Effector memory CD8-positive, alpha-beta T cell (primary cell): ENCODE measurements around the gene MTURN.
A peak's percentile ranks its signal among the peaks of the same experiment; 100 is the strongest.

Source experiments
- ATAC-seq: fragments of 150-1000 bp; cut with Tn5 transposase; replicated peaks from 2 replicates; pipeline ENCODE4 v1.10.0; 2021; ENCODE audit warnings: mild to moderate bottlenecking, moderate library complexity
- DNase-seq, 3 experiments: peaks; one replicate each; pipeline ENCODE4 v3.0.0; 2021
- H3K27ac Mint-ChIP-seq, 2 donors: one replicate each; pipeline ENCODE4 v1.8.0; 2022; ENCODE audit warnings: mild to moderate bottlenecking in 2 of 2, mixed read lengths in 2 of 2, moderate library complexity in 2 of 2
- H3K27me3 Mint-ChIP-seq, 2 donors: one replicate each; pipeline ENCODE4 v1.8.0; 2022; ENCODE audit warnings: mixed read lengths in 2 of 2
- H3K36me3 Mint-ChIP-seq: one replicate; pipeline ENCODE4 v1.8.0; 2022; ENCODE audit warnings: mild to moderate bottlenecking, moderate library complexity, mixed read lengths; ENCODE audit not compliant: insufficient read depth
- H3K4me1 Mint-ChIP-seq, 2 donors: one replicate each; pipeline ENCODE4 v1.8.0; 2022; ENCODE audit warnings: low read depth in 2 of 2, mixed read lengths in 2 of 2
- H3K4me3 Mint-ChIP-seq, 2 donors: one replicate each; pipeline ENCODE4 v1.8.0; 2022; ENCODE audit warnings: mild to moderate bottlenecking in 2 of 2, mixed read lengths in 2 of 2, moderate library complexity in 2 of 2
- H3K9me3 Mint-ChIP-seq, 2 donors: one replicate each; pipeline ENCODE4 v1.8.0; 2022; ENCODE audit warnings: mixed read lengths in 2 of 2

The MTURN gene

GRCh38 chr7:30169579-30169978 is 34.8 kb downstream of the MTURN start:
- Mint-ChIP-seq H3K4me1 (peaks cover 0 to 1% of the 10 kb centered on the region in 2 donors), H3K27me3 (no peaks in the 10 kb centered on the region), H3K4me3 (no peak overlapping the region), H3K36me3 (no peaks in the 10 kb centered on the region), H3K27ac (no peak overlapping the region), H3K9me3 (no peaks in the 10 kb centered on the region)
- no peak for DNase-seq
- ATAC-seq: no peak

DNA sequence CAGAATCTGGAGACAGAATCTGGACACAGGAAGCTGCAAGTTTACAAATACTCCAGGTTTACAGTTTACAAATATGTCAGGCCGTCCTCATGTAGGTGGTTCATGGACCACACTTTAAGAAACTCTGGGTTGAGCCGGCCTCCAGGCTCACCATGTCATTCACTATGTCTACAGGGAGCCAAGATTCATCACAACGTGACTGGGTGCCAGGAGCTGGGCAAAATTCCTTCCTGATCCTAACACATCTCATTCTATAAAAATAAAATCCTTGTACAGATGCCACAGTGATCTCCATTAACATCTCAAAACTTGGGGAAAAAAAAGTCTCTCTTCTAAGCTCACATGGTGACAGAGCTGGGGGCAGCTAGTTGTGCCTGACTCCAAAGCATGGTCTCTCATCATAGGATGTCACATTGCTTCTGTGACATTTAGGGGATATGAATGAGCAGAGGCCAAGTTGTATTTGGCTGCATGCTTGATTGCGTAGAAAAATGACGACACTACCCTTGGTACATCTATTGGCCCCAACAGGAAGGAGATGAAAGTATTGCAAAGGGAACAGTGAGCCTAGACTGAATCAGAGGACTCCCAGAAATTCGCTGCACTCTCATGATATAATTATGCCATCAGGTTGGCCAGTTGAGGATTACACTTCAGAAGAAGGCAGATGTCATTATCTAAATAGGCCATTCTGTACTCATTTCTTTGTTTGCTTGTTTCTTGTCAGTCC is 35.9 kb downstream of the MTURN start:
- DNase-seq (no peak), ATAC-seq (no peak)
- Mint-ChIP-seq H3K27me3 (no peaks in the 10 kb centered on the region), H3K9me3 (no peaks in the 10 kb centered on the region), H3K4me3 (no peak overlapping the region), H3K36me3 (no peaks in the 10 kb centered on the region), H3K27ac (no peak overlapping the region), H3K4me1 (peaks cover under 1 to 1% of the 10 kb centered on the region in 2 donors)

DNA sequence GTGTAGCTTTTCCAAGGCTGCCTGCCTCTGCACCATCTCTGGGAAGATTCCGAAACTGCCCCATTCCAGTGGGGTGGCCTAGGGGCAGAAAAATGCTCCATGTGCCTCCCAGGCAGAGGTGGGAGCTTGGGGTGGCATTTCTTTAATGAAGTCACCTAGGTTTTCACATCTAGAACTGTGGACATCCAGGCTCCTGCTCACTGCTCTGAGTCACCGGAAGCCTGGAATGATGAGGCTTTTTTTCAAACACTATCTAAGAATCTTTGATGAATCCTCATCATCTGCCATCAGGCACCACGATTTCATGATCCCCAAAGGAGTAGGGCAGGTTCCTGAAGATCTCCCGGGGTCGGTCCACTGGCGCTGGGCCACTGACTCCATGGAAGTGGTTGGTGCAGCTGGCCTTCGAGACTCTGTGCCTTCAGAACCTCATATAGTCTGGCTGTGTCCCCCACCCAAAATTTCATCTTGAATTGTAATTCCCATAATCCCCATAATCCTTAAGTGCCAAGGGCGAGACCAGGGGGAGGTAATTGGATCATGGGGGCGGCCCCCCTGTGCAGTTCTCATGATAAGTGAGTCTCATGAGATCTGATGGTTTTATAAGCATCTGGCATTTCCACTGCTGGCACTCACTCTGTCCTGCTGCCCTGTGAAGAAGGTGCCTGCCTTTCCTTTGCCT is 37.1 kb downstream of the MTURN start:
- Mint-ChIP-seq H3K4me3 (no peak overlapping the region), H3K27me3 (no peaks in the 10 kb centered on the region), H3K9me3 (no peaks in the 10 kb centered on the region), H3K4me1 (peaks cover 10 to 11% of the 10 kb centered on the region in 2 donors), H3K27ac (no peak overlapping the region), H3K36me3 (no peaks in the 10 kb centered on the region)
- ATAC-seq (no peak), DNase-seq (no peak)

DNA sequence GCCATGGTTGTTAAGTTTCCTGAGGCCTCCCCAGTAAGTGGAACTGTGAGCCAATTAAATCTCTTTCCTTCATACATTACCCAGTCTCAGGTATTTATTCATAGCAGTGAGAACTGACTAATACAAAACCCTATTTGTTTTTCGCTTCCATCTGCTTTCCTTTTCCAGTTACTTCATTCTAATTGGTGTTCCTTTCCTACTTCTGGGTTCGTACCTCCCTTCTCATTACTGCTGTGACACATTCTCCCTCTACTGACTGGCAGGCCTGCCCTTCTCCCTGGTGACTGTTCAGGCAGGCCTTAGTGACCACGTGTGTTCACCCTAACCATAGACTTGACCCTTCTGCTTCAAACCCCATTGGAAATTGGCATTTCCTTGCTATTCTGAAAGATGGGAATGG is 37.7 kb downstream of the MTURN start:
- Mint-ChIP-seq H3K36me3 (no peaks in the 10 kb centered on the region), H3K9me3 (no peaks in the 10 kb centered on the region), H3K27ac (no peak overlapping the region), H3K27me3 (no peaks in the 10 kb centered on the region), H3K4me1 (peaks cover 12 to 15% of the 10 kb centered on the region in 2 donors), H3K4me3 (no peak overlapping the region)
- no peak for DNase-seq
- no peak for ATAC-seq

DNA sequence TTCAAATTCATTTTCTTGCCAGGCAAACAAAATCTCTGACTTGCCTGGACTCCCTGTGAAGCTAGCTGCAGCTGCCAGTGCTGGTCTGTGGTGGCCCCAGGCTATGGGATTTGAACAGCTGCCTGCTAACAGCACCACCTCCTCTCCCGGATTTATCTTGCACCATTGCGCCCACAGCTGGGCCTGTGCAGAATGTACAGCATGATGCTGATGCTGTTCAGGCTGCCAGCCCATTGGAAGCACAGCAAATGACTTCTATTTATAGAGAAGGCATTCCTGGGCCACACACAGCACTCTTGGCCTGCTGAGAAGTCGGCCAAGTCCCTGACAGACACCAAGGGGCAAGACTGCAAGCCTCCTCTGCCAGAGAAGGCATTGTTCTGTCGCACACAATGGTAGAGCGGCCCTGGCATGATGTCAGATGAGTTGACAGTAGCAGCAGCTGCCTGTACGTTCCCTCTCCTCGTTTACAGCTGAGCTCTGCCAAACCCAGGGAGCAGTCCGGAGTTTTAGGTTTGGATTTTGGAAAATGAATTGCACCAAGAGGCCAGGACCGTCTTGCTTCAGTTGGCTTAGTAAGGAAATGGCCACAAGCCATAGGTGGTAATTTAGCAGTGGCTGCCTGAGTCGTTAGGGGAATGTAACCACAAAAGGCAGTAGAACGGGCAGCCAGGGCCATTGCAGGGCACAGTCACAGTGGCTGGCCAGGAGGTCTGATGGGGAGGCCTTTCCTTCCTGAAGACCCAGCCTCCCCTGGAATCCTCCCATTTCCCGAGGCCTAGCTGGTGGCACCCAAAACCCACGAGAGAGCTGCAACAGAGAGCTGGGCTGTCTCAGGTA is 38.5 kb downstream of the MTURN start:
- H3K4me1 Mint-ChIP-seq: peaks cover 12 to 15% of the 10 kb centered on the region in 2 donors
- H3K36me3 Mint-ChIP-seq: no peaks in the 10 kb centered on the region
- ATAC-seq (no peak), DNase-seq (no peak)
- no peak overlapping the region for H3K27ac Mint-ChIP-seq
- H3K4me3 Mint-ChIP-seq: no peak overlapping the region
- H3K27me3 Mint-ChIP-seq: no peaks in the 10 kb centered on the region
- no peaks in the 10 kb centered on the region for H3K9me3 Mint-ChIP-seq

- no peak for DNase-seq
- Mint-ChIP-seq H3K27me3 (no peaks in the 10 kb centered on the region), H3K27ac (peak overlapping the region in 1 of 2 donors; percentile 87), H3K4me3 (no peak overlapping the region), H3K36me3 (no peaks in the 10 kb centered on the region), H3K4me1 (peaks cover 19 to 30% of the 10 kb centered on the region in 2 donors), H3K9me3 (no peaks in the 10 kb centered on the region)
- ATAC-seq: no peak
These were observed 40.4 kb downstream of the MTURN start for GRCh38 chr7:30175180-30175579.

GRCh38 chr7:30175636-30176147 is 40.9 kb downstream of the MTURN start:
- no peak overlapping the region for H3K4me3 Mint-ChIP-seq
- no peaks in the 10 kb centered on the region for H3K27me3 Mint-ChIP-seq
- H3K4me1 Mint-ChIP-seq: peaks cover 19 to 32% of the 10 kb centered on the region in 2 donors
- ATAC-seq (no peak), DNase-seq (no peak)
- H3K36me3 Mint-ChIP-seq: no peaks in the 10 kb centered on the region
- H3K27ac Mint-ChIP-seq: peak overlapping the region; percentile 65 to 87
- no peaks in the 10 kb centered on the region for H3K9me3 Mint-ChIP-seq

DNA sequence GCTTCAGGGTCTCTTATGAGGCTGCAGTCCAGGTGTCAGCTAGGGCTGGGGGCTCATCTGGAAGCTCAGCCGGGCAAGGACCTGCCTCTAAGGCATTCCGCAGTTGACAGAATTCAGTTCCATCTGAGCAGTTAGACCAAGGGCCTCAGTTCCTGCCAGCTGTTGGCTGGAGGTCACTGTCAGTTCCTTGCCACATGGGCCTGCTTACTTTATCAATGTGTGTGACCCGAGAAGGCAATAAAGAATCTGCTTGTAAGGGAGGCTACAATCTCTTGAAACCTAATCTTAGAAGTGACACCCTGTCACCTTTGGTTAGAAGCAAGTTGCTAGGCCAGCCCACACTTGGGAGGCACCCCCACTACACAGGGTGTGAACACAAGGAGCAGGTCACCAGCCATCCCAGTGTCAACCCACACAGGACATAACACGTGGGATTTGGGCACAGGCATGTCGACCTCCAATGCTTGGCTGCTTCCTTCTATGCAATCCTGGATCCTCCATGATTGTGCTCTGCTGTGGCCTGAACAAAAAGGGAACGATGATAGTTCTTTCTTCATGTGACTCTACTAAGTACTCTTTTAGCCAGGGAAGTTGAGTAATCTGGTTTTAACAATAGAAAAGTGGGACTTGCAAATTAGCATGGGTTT is 41.8 kb downstream of the MTURN start:
- H3K9me3 Mint-ChIP-seq: no peaks in the 10 kb centered on the region
- no peaks in the 10 kb centered on the region for H3K27me3 Mint-ChIP-seq
- no peak for DNase-seq
- no peaks in the 10 kb centered on the region for H3K36me3 Mint-ChIP-seq
- H3K4me1 Mint-ChIP-seq: peaks cover 19 to 34% of the 10 kb centered on the region in 2 donors
- peak overlapping the region; percentile 65 to 87 for H3K27ac Mint-ChIP-seq
- H3K4me3 Mint-ChIP-seq: no peak overlapping the region
- peak; percentile 41 for ATAC-seq

- Mint-ChIP-seq H3K4me1 (peaks cover 19 to 34% of the 10 kb centered on the region in 2 donors), H3K36me3 (peaks cover 2% of the 10 kb centered on the region), H3K9me3 (no peaks in the 10 kb centered on the region), H3K27me3 (no peaks in the 10 kb centered on the region), H3K4me3 (no peak overlapping the region), H3K27ac (peak overlapping the region in 1 of 2 donors; percentile 87)
- ATAC-seq (no peak), DNase-seq (no peak)
These were observed 42.4 kb downstream of the MTURN start for GRCh38 chr7:30177186-30177585.

- no peaks in the 10 kb centered on the region for H3K27me3 Mint-ChIP-seq
- no peak overlapping the region for H3K27ac Mint-ChIP-seq
These were observed 43.2 kb downstream of the MTURN start for GRCh38 chr7:30177965-30178364.

DNA sequence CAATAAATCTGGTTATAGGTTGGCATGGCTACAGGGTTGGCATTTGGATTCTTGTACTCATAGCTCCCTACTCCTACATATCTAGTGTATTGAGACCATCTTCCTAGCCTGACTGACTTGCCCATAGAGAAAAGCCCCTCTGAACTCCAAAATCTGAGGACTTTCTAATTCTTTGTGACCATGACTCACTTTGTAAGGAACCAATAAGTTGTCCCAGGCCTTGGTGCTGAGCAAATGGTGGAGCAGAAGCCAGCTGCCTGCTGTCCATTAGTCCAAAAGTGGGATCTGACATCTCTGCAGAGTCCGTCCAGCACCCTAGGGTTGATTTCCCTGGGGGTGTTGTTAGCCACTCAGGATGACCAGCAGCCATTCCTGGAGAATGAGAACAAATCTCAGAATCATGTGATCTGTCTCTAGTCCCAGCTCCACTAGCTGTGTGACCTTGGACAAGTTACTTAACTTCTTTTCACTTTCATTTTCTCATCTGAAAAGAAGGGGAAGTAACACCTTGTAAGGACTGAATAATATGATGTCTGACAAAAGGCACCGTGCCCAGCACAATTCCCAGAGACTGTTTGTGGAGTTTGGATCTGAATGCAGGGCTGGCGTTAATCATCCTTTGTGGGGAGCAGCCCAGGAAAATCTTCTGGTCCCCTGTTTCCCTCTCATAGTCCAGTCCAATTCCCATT is 44.1 kb downstream of the MTURN start:
- Mint-ChIP-seq H3K27me3 (no peaks in the 10 kb centered on the region), H3K9me3 (no peaks in the 10 kb centered on the region), H3K27ac (peak overlapping the region; percentile 90 to 92), H3K4me1 (peaks cover 19 to 34% of the 10 kb centered on the region in 2 donors), H3K4me3 (peak overlapping the region; percentile 75 to 79), H3K36me3 (peaks cover 4% of the 10 kb centered on the region)
- DNase-seq (no peak), ATAC-seq (peak; percentile 76)

More at GRCh38 chr7:30177965-30178364, 43.2 kb downstream of the MTURN start:
- H3K4me1 Mint-ChIP-seq: peaks cover 19 to 34% of the 10 kb centered on the region in 2 donors
- DNase-seq (no peak), ATAC-seq (no peak)
- no peaks in the 10 kb centered on the region for H3K9me3 Mint-ChIP-seq
- peaks cover 4% of the 10 kb centered on the region for H3K36me3 Mint-ChIP-seq
- H3K4me3 Mint-ChIP-seq: no peak overlapping the region

DNA sequence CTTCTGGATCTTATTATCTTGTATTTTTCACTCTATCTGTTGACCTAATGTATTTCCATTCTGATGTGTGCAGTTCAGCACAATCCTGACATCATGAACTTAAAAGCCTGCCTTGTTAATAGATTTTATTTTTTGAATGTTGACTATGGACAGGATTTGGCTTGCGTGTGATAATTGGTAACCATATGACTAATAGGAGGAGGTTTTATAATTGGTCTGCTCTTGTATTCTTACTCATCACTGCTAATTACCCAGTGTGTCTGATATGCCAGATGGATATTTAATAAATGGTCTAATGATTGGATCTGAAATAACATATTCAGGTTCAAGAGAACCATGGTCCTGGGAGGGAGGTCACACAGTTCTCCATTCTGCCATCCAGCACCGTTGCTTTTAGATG is 45.9 kb downstream of the MTURN start:
- ATAC-seq (no peak), DNase-seq (no peak)
- Mint-ChIP-seq H3K27ac (no peak overlapping the region), H3K4me3 (no peak overlapping the region), H3K36me3 (peaks cover 4% of the 10 kb centered on the region), H3K27me3 (no peaks in the 10 kb centered on the region), H3K4me1 (peaks cover 17 to 32% of the 10 kb centered on the region in 2 donors), H3K9me3 (no peaks in the 10 kb centered on the region)
